Thoracic aorta (tissue), 2 donors: ENCODE measurements around the gene GADD45A. TPM values are rescaled to one million over a fixed set of nuclear protein-coding genes. Genes with fewer than 3 reads are reported as not detected.
"Not testable (repeated sequence)": the region's sequence is repeated elsewhere in the genome, so short reads cannot be mapped to it uniquely, and the experiment has no call there.

Experiments
- ATAC-seq: fragments of 150-250 bp; one replicate; pipeline ENCODE4 v1.8.0; 2017; ENCODE audit warnings: low read depth; ENCODE audit not compliant: insufficient number of reproducible peaks, low FRiP score
- DNase-seq: peaks from one replicate; pipeline ENCODE4 v3.0.0-alpha.2; 2020; ENCODE audit warnings: low spot score
- H3K27ac ChIP-seq, 2 donors: fragments of 200-600 bp; sonication (generic); 1 replicate in 1 of 2; 2 replicates in 1 of 2; pipeline ENCODE4 v1.5.1; 2016; ENCODE audit warnings: mild to moderate bottlenecking in 2 of 2, moderate library complexity in 2 of 2
- H3K27me3 ChIP-seq: fragments of 200-600 bp; sonication (generic); replicated peaks from 2 replicates; pipeline ENCODE4 v1.6.0; 2016; ENCODE audit warnings: mild to moderate bottlenecking; ENCODE audit not compliant: insufficient read depth
- H3K36me3 ChIP-seq: fragments of 200-600 bp; sonication (generic); one replicate; pipeline ENCODE4 v1.5.1; 2016
- H3K4me1 ChIP-seq, 2 donors: fragments of 200-600 bp; sonication (generic); 1 replicate in 1 of 2; 2 replicates in 1 of 2; pipeline versions ENCODE4 v1.5.1 to v1.6.0; 2016; ENCODE audit warnings: low read depth in 2 of 2, mild to moderate bottlenecking in 1 of 2; ENCODE audit not compliant: control insufficient read depth in 1 of 2
- H3K4me3 ChIP-seq: fragments of 200-600 bp; sonication (generic); 2 replicates; pipeline ENCODE4 v1.5.1; 2016; ENCODE audit warnings: mild to moderate bottlenecking
- H3K9me3 ChIP-seq: fragments of 200-600 bp; sonication (generic); 2 replicates; pipeline ENCODE4 v1.5.1; 2016
- CTCF ChIP-seq: fragments of 200-600 bp; sonication (generic); IDR thresholded peaks from one replicate; pipeline ENCODE4 v1.5.1; 2019; ENCODE audit warnings: antibody characterized with exemption
- total RNA-seq, 2 donors: library from RNA; depleted of rRNA; stranded (reverse); fragments of >200 nt; gene quantifications; one replicate each; pipeline versions ENCODE4 v1.1.0 to v1.2.3, GENCODE V29; 2016

Gene GADD45A
- total RNA-seq, 2 donors from 2014 or later = 227 to 262 TPM

- no peak for ATAC-seq
- no peak for DNase-seq
- no peak for TF ChIP-seq CTCF
- Histone ChIP-seq H3K4me3 (no peak overlapping the region), H3K4me1 (peaks cover 0 to 6% of the 10 kb centered on the region in 2 donors), H3K27ac (no peak overlapping the region), H3K36me3 (no peaks in the 10 kb centered on the region), H3K9me3 (no peaks in the 10 kb centered on the region), H3K27me3 (no peaks in the 10 kb centered on the region)
Measured at GRCh38 chr1:67655581-67655980, 29.4 kb upstream of the GADD45A start.

GRCh38 chr1:67657152-67657551, 27.8 kb upstream of the GADD45A start:
- H3K27ac ChIP-seq, H3K36me3 ChIP-seq, H3K9me3 ChIP-seq, ATAC-seq, H3K4me3 ChIP-seq, H3K27me3 ChIP-seq, H3K4me1 ChIP-seq, DNase-seq: not testable (repeated sequence)

GRCh38 chr1:67659229-67659628, 25.8 kb upstream of the GADD45A start:
- H3K36me3 ChIP-seq = no peaks in the 10 kb centered on the region
- no peak overlapping the region for H3K27ac ChIP-seq
- H3K9me3 ChIP-seq = no peaks in the 10 kb centered on the region
- TF ChIP-seq CTCF = no peak
- no peak overlapping the region for H3K4me3 ChIP-seq
- no peak for ATAC-seq
- no peaks in the 10 kb centered on the region for H3K27me3 ChIP-seq
- H3K4me1 ChIP-seq = peaks cover 0 to 6% of the 10 kb centered on the region in 2 donors
- DNase-seq = no peak

GRCh38 chr1:67662884-67663283, 22.1 kb upstream of the GADD45A start:
- Histone ChIP-seq H3K27ac (no peak overlapping the region), H3K36me3 (no peaks in the 10 kb centered on the region), H3K27me3 (no peaks in the 10 kb centered on the region), H3K9me3 (no peaks in the 10 kb centered on the region), H3K4me1 (peaks cover 0 to 6% of the 10 kb centered on the region in 2 donors), H3K4me3 (no peak overlapping the region)
- ATAC-seq (no peak), DNase-seq (no peak)
- no peak for TF ChIP-seq CTCF

GRCh38 chr1:67664048-67664447, 21.0 kb upstream of the GADD45A start:
- Histone ChIP-seq H3K27me3 (no peaks in the 10 kb centered on the region), H3K4me1 (peaks cover 0 to 5% of the 10 kb centered on the region in 2 donors), H3K4me3 (no peak overlapping the region), H3K27ac (no peak overlapping the region), H3K9me3 (no peaks in the 10 kb centered on the region), H3K36me3 (no peaks in the 10 kb centered on the region)
- no peak for TF ChIP-seq CTCF
- no peak for DNase-seq
- ATAC-seq = no peak

- H3K4me3 ChIP-seq, H3K27ac ChIP-seq, H3K27me3 ChIP-seq, DNase-seq, ATAC-seq, H3K36me3 ChIP-seq, H3K4me1 ChIP-seq, H3K9me3 ChIP-seq: not testable (repeated sequence)
Measured at GRCh38 chr1:67665307-67665706, 19.7 kb upstream of the GADD45A start.
